ENCODE data around the gene ASPN.

ASPN gene

GRCh38 chr9:92423612-92424011 is 58.7 kb downstream of the ASPN start:
- TF ChIP-seq REST (IDR thresholded peaks at IDR 0.05; ENCODE audit: insufficient read depth in 1 of 2, low read depth in 2 of 2, low read length in 2 of 2), result no peak
- no peak for TF ChIP-seq POLR2AphosphoS5 (IDR thresholded peaks at IDR 0.05; ENCODE audit: low read depth, low read length)
- TF ChIP-seq TAF1 (IDR thresholded peaks at IDR 0.05; ENCODE audit: borderline replicate concordance, insufficient read depth, low read length), result no peak
- TF ChIP-seq SIN3A (IDR thresholded peaks at IDR 0.05; ENCODE audit: borderline replicate concordance, insufficient read depth, low read length), result no peak
- TF ChIP-seq FOXP2 (optimal IDR thresholded peaks at IDR 0.05; ENCODE audit: borderline replicate concordance, extremely low read depth, extremely low read length, insufficient read depth), result no peak

- no peak for TF ChIP-seq POLR2AphosphoS5 (IDR thresholded peaks at IDR 0.05; ENCODE audit: low read depth, low read length)
- no peak for TF ChIP-seq TAF1 (IDR thresholded peaks at IDR 0.05; ENCODE audit: borderline replicate concordance, insufficient read depth, low read length)
- no peak for TF ChIP-seq FOXP2 (optimal IDR thresholded peaks at IDR 0.05; ENCODE audit: borderline replicate concordance, extremely low read depth, extremely low read length, insufficient read depth)
- TF ChIP-seq REST (IDR thresholded peaks at IDR 0.05; ENCODE audit: insufficient read depth in 1 of 2, low read depth in 2 of 2, low read length in 2 of 2), result no peak
- no peak for TF ChIP-seq SIN3A (IDR thresholded peaks at IDR 0.05; ENCODE audit: borderline replicate concordance, insufficient read depth, low read length)
Observed at GRCh38 chr9:92422611-92423338, 59.5 kb downstream of the ASPN start.

- TF ChIP-seq POLR2AphosphoS5 (IDR thresholded peaks at IDR 0.05; ENCODE audit: low read depth, low read length), result no peak
- no peak for TF ChIP-seq REST (IDR thresholded peaks at IDR 0.05; ENCODE audit: insufficient read depth in 1 of 2, low read depth in 2 of 2, low read length in 2 of 2)
- no peak for TF ChIP-seq TAF1 (IDR thresholded peaks at IDR 0.05; ENCODE audit: borderline replicate concordance, insufficient read depth, low read length)
- no peak for TF ChIP-seq SIN3A (IDR thresholded peaks at IDR 0.05; ENCODE audit: borderline replicate concordance, insufficient read depth, low read length)
- no peak for TF ChIP-seq FOXP2 (optimal IDR thresholded peaks at IDR 0.05; ENCODE audit: borderline replicate concordance, extremely low read depth, extremely low read length, insufficient read depth)
Observed at GRCh38 chr9:92414566-92414965, 67.7 kb downstream of the ASPN start.

GRCh38 chr9:92408747-92409478 is 73.4 kb downstream of the ASPN start:
- TF ChIP-seq POLR2AphosphoS5 (IDR thresholded peaks at IDR 0.05; ENCODE audit: low read depth, low read length), result no peak
- TF ChIP-seq TAF1 (IDR thresholded peaks at IDR 0.05; ENCODE audit: borderline replicate concordance, insufficient read depth, low read length), result no peak
- TF ChIP-seq FOXP2 (optimal IDR thresholded peaks at IDR 0.05; ENCODE audit: borderline replicate concordance, extremely low read depth, extremely low read length, insufficient read depth), result no peak
- no peak for TF ChIP-seq REST (IDR thresholded peaks at IDR 0.05; ENCODE audit: insufficient read depth in 1 of 2, low read depth in 2 of 2, low read length in 2 of 2)
- no peak for TF ChIP-seq SIN3A (IDR thresholded peaks at IDR 0.05; ENCODE audit: borderline replicate concordance, insufficient read depth, low read length)
